Measurements from ENCODE around the gene TDRD7. TPM values are rescaled to one million over a fixed set of nuclear protein-coding genes. Genes with fewer than 3 reads are reported as not detected.

TDRD7 gene
- total RNA-seq, 3 donors from 2014 or later (not counting 1 experiment from before 2014, with no cell fraction given), result 9.8 to 16.4 (median 16.3) TPM

DNA sequence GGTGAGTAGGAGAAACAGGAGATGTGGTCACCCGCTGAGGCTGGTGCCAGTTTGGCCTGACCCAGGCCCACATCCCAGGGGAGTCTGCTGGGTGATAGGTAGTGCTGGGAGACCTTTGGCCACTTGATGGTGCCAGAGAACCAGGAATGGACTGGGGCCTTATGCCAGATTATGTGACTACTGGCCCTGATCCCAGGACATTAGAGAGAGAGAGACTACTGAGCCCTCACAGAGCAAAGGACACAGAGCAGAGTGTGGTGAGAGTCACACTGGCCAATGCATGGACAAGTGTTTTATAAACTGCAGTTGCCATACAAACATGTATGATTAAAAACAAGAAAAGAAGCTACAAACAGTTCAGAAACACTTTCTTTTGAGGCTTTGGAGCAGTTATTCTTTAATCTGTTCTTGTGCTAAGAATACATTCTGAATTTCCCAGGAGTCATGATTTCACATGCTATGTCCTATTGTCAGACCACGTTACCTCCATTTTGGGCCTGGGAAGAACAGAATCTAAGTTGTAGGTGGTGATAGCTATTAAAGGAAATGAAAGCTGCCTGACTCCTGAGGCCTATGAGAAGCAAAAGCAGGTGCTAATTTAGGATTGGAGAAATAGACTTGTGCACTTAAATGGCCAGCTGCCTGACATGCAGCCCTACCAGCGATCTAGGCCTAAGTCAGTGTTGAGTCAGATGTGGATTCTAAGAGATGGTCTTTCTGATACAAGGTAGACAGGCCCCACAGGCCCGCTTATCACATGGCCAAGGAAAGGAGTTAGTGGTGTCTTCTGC, 57.0 kb downstream of the TDRD7 start:
- peak in 1 of 2 donors; percentile 58 for DNase-seq
- Histone ChIP-seq H3K27ac (ENCODE audit: low read length) (no peak overlapping the region), H3K27me3 (ENCODE audit: control insufficient read depth, insufficient read depth, low read length) (no peaks in the 10 kb centered on the region), H3K4me1 (ENCODE audit: control insufficient read depth, insufficient read depth, low read length) (no peaks in the 10 kb centered on the region), H3K9me3 (ENCODE audit: control insufficient read depth, insufficient read depth, low read length) (no peaks in the 10 kb centered on the region), H3K36me3 (ENCODE audit: control insufficient read depth, insufficient read depth, low read length) (peaks cover 39% of the 10 kb centered on the region), H3K4me3 (ENCODE audit: low read length) (no peak overlapping the region)
- H3K36me3 Mint-ChIP-seq, result peaks cover under 1% of the 10 kb centered on the region
- no peaks in the 10 kb centered on the region for H3K27me3 Mint-ChIP-seq (ENCODE audit: low read depth in 2 of 2)
- ATAC-seq, result peak in 1 of 3 donors; percentile 41
- H3K9me3 Mint-ChIP-seq, result no peaks in the 10 kb centered on the region
- intact Hi-C loops (cut with micrococcal nuclease), result loop anchor here (1.0 to 2.0 kb wide), 2 partner anchors 129 to 146 kb away; no protein-coding TSS in a partner anchor
- H3K27ac Mint-ChIP-seq, result peak overlapping the region in 1 of 2 donors; percentile 14
- WGBS (ENCODE audit: insufficient coverage), result 94% methylated on average over 4 of the region's 4 CpGs
- no peak overlapping the region for H3K4me3 Mint-ChIP-seq
- peaks cover 0 to 3% of the 10 kb centered on the region in 2 donors for H3K4me1 Mint-ChIP-seq
- TF ChIP-seq, protein P1, sequence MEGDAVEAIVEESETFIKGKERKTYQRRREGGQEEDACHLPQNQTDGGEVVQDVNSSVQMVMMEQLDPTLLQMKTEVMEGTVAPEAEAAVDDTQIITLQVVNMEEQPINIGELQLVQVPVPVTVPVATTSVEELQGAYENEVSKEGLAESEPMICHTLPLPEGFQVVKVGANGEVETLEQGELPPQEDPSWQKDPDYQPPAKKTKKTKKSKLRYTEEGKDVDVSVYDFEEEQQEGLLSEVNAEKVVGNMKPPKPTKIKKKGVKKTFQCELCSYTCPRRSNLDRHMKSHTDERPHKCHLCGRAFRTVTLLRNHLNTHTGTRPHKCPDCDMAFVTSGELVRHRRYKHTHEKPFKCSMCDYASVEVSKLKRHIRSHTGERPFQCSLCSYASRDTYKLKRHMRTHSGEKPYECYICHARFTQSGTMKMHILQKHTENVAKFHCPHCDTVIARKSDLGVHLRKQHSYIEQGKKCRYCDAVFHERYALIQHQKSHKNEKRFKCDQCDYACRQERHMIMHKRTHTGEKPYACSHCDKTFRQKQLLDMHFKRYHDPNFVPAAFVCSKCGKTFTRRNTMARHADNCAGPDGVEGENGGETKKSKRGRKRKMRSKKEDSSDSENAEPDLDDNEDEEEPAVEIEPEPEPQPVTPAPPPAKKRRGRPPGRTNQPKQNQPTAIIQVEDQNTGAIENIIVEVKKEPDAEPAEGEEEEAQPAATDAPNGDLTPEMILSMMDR (IDR thresholded peaks at IDR 0.05), result no peak

DNA sequence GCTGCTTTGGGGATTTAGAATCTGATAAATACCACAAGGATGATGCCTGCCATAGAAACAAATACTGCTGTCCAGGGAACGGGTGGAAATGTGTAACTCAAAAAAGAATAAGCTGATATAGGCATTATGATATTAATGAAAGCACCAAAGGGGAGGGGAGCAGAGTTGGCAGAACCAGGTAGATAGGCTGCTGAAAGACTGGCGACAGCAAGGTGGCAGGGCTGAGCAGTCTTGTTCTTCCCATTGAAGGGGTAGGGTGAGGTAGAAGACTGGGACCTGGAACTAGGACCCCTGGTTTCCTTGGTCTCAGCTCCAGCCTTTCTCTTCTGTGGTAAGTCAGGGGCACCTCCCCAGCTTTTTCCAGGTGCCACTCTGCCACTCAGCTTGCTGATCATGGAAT, 58.2 kb downstream of the TDRD7 start:
- peaks cover 49% of the 10 kb centered on the region for H3K36me3 ChIP-seq (ENCODE audit: control insufficient read depth, insufficient read depth, low read length)

DNA sequence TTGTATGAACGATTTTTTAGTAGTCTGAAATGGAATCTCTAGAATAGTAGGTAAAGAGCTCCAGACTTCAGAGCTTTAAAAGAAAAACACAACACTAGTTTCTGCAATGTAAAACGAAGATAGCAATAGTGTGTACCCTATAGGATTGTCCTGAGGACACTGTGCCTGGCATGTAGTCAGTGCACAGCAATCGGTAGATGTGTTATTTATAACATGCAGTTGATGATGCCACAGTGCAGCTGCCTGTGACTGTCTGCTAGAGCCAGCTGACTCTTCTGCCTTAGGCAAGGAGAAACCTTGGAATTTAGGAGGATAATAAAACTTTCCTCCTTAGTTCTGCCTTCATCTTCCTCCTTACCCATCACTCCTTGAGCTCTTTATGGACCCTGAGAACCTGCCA, 61.8 kb downstream of the TDRD7 start:
- ATAC-seq (no peak), DNase-seq (no peak)
- no peaks in the 10 kb centered on the region for H3K27me3 Mint-ChIP-seq (ENCODE audit: low read depth in 2 of 2)
- TF ChIP-seq, protein P1 (IDR thresholded peaks at IDR 0.05), result no peak
- H3K4me1 ChIP-seq (ENCODE audit: control insufficient read depth, insufficient read depth, low read length), result no peaks in the 10 kb centered on the region
- H3K27me3 ChIP-seq (ENCODE audit: control insufficient read depth, insufficient read depth, low read length), result no peaks in the 10 kb centered on the region
- H3K9me3 ChIP-seq (ENCODE audit: control insufficient read depth, insufficient read depth, low read length), result no peaks in the 10 kb centered on the region
- H3K4me1 Mint-ChIP-seq, result peaks cover 0 to under 1% of the 10 kb centered on the region in 2 donors
- H3K36me3 ChIP-seq (ENCODE audit: control insufficient read depth, insufficient read depth, low read length), result peaks cover 46% of the 10 kb centered on the region
- no peaks in the 10 kb centered on the region for H3K9me3 Mint-ChIP-seq
- H3K27ac Mint-ChIP-seq, result no peak overlapping the region
- H3K27ac ChIP-seq (ENCODE audit: low read length), result no peak overlapping the region
- H3K36me3 Mint-ChIP-seq, result peaks cover 14% of the 10 kb centered on the region
- no peak overlapping the region for H3K4me3 Mint-ChIP-seq
- no peak overlapping the region for H3K4me3 ChIP-seq (ENCODE audit: low read length)
- 95% methylated on average over 3 of the region's 3 CpGs for WGBS (ENCODE audit: insufficient coverage)
- intact Hi-C loops (cut with micrococcal nuclease), result no loop called here

More for the DNA sequence above, 58.2 kb downstream of the TDRD7 start:
- Mint-ChIP-seq H3K4me1 (peaks cover 0 to 3% of the 10 kb centered on the region in 2 donors), H3K9me3 (no peaks in the 10 kb centered on the region), H3K4me3 (no peak overlapping the region), H3K27ac (no peak overlapping the region), H3K36me3 (peaks cover 12% of the 10 kb centered on the region), H3K27me3 (ENCODE audit: low read depth in 2 of 2) (no peaks in the 10 kb centered on the region)
- intact Hi-C loops (cut with micrococcal nuclease), result no loop called here
- WGBS (ENCODE audit: insufficient coverage), result 98% methylated on average over 2 of the region's 2 CpGs
- no peaks in the 10 kb centered on the region for H3K27me3 ChIP-seq (ENCODE audit: control insufficient read depth, insufficient read depth, low read length)
- TF ChIP-seq, protein P1 (IDR thresholded peaks at IDR 0.05), result no peak
- DNase-seq (no peak), ATAC-seq (no peak)
- no peaks in the 10 kb centered on the region for H3K4me1 ChIP-seq (ENCODE audit: control insufficient read depth, insufficient read depth, low read length)
- no peak overlapping the region for H3K27ac ChIP-seq (ENCODE audit: low read length)
- H3K9me3 ChIP-seq (ENCODE audit: control insufficient read depth, insufficient read depth, low read length), result no peaks in the 10 kb centered on the region
- no peak overlapping the region for H3K4me3 ChIP-seq (ENCODE audit: low read length)
